Transverse colon (tissue), 4 donors: ENCODE data around the gene DCAF10. TPM values are rescaled to one million over a fixed set of nuclear protein-coding genes. Genes with fewer than 3 reads are reported as not detected.

Source experiments
- DNase-seq: peaks from one replicate; pipeline ENCODE4 v3.0.0-alpha.2; 2019
- H3K27ac ChIP-seq, 4 donors: fragments of 200-600 bp; sonication (generic); 2 replicates each; pipeline ENCODE4 v1.5.1; 2016 to 2018; ENCODE audit warnings: inconsistent platforms in 4 of 4
- H3K27me3 ChIP-seq: fragments of 200-600 bp; sonication (generic); 2 replicates; pipeline ENCODE4 v1.5.1; 2017; ENCODE audit warnings: inconsistent platforms
- H3K36me3 ChIP-seq, 4 donors: fragments of 200-600 bp; sonication (generic); 2 replicates each; pipeline ENCODE4 v1.5.1; 2017 to 2019; ENCODE audit warnings: inconsistent platforms in 4 of 4
- H3K4me1 ChIP-seq, 4 donors: fragments of 200-600 bp; sonication (generic); 2 replicates each; pipeline ENCODE4 v1.5.1; 2017 to 2020; ENCODE audit warnings: inconsistent platforms in 4 of 4
- H3K4me3 ChIP-seq, 4 donors: fragments of 200-600 bp; sonication (generic); 1 replicate in 1 of 4; 2 replicates in 3 of 4; pipeline versions ENCODE4 v1.5.1 to v1.6.1; 2017 to 2019; ENCODE audit warnings: inconsistent platforms in 4 of 4
- H3K9me3 ChIP-seq, 2 donors: fragments of 200-600 bp; sonication (generic); 2 replicates each; pipeline ENCODE4 v1.5.1; 2017 to 2019; ENCODE audit warnings: inconsistent platforms in 2 of 2
- EP300 ChIP-seq: sonication (generic); formaldehyde crosslinking; IDR thresholded peaks from one replicate; pipeline ENCODE4 v1.6.1; 2017; ENCODE audit warnings: antibody characterized with exemption, low read depth
- POLR2A ChIP-seq: fragments of 450-650 bp; IDR thresholded peaks from one replicate; pipeline ENCODE4 v1.6.1; 2016; ENCODE audit warnings: antibody characterized with exemption, mild to moderate bottlenecking, moderate library complexity
- POLR2AphosphoS5 ChIP-seq, 3 donors: sonication (generic); formaldehyde crosslinking; IDR thresholded peaks; one replicate each; pipeline ENCODE4 v1.6.1; 2016; ENCODE audit warnings: antibody characterized with exemption in 3 of 3
- WGBS, 2 donors: methylation state at CpG; one replicate each; pipeline ENCODE4 v1.1.5; 2018; ENCODE audit warnings: low coverage in 1 of 2; 5-methylcytosine and 5-hydroxymethylcytosine counted together
- in situ Hi-C, 4 donors: fragments of 200-750 bp; cut with MboI; loops; one replicate each; pipeline versions ENCODE4 v1.15.0 to v1.15.1; 2017; ENCODE audit warnings: low sequenced_read_pairs in 3 of 4, low pct_ligation_motif_present in 1 of 4, low pct_unique_long_range_greater_than_20kb in 1 of 4
- intact Hi-C: fragments of 100-400 bp; cut with DNase I; formaldehyde crosslinking; loops from one replicate; pipeline ENCODE4 v1.15.1; 2023; ENCODE audit warnings: low total_unique reads
- total RNA-seq, 4 donors: library from RNA; depleted of rRNA; stranded (reverse); fragments of >200 nt; gene quantifications; one replicate each; pipeline ENCODE4 v1.1.0, GENCODE V29; 2016
- TF ChIP-seq, protein P1 (sequence below), 5 experiments: fragments of 200-600 bp in 3 of 5; fragments of 450-650 bp in 2 of 5; sonication (generic) in 3 of 5; IDR thresholded peaks; 1 replicate in 2 of 5; 2 replicates in 3 of 5; pipeline ENCODE4 v1.5.1; 2016 to 2017; ENCODE audit warnings: antibody characterized with exemption in 5 of 5, inconsistent platforms in 3 of 5, mild to moderate bottlenecking in 2 of 5, moderate library complexity in 1 of 5

Gene DCAF10
- total RNA-seq, 4 donors from 2014 or later = 12.0 to 493 (median 34.2) TPM

GRCh38 chr9:37870081-37870798, 69.6 kb downstream of the DCAF10 start:
- Histone ChIP-seq H3K27ac (no peak overlapping the region), H3K4me3 (no peak overlapping the region), H3K36me3 (no peaks in the 10 kb centered on the region), H3K9me3 (no peaks in the 10 kb centered on the region), H3K27me3 (no peaks in the 10 kb centered on the region), H3K4me1 (peaks cover 0 to 8% (median 2%) of the 10 kb centered on the region in 4 donors)
- in situ Hi-C loops = no loop called here
- intact Hi-C loops = no loop called here
- TF ChIP-seq, protein P1, sequence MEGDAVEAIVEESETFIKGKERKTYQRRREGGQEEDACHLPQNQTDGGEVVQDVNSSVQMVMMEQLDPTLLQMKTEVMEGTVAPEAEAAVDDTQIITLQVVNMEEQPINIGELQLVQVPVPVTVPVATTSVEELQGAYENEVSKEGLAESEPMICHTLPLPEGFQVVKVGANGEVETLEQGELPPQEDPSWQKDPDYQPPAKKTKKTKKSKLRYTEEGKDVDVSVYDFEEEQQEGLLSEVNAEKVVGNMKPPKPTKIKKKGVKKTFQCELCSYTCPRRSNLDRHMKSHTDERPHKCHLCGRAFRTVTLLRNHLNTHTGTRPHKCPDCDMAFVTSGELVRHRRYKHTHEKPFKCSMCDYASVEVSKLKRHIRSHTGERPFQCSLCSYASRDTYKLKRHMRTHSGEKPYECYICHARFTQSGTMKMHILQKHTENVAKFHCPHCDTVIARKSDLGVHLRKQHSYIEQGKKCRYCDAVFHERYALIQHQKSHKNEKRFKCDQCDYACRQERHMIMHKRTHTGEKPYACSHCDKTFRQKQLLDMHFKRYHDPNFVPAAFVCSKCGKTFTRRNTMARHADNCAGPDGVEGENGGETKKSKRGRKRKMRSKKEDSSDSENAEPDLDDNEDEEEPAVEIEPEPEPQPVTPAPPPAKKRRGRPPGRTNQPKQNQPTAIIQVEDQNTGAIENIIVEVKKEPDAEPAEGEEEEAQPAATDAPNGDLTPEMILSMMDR (IDR thresholded peaks at IDR 0.05) = no peak
- TF ChIP-seq POLR2A = no peak
- no peak for TF ChIP-seq POLR2AphosphoS5 (IDR thresholded peaks at IDR 0.05)
- TF ChIP-seq EP300 = no peak
- DNase-seq = no peak
- 84 to 90% methylated on average over 5 of the region's 5 CpGs for WGBS, 2 donors

GRCh38 chr9:37870799-37871176, 70.2 kb downstream of the DCAF10 start:
- 34 to 43% methylated on average over 5 of the region's 5 CpGs for WGBS, 2 donors

DNA sequence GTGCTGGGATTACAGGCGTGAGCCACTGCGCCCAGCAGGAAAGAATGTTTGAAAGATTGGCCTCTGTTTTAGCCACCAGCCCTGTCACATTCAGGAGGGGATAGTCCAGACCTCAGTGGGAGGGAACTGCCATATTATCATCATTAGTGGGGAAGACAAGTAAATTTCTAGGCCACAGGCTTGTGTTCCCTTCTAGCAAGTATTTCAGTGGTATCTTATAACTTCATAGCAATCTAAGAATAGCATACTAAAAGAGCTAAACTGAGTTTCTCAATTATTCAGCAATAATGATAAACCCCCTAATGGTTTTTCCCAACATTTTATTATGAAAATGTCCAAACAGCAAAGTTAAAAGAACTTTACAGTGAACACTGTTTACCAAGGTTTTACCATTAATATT, 73.4 kb downstream of the DCAF10 start:
- TF ChIP-seq EP300 (no peak), POLR2AphosphoS5 (IDR thresholded peaks at IDR 0.05) (no peak), POLR2A (no peak)
- TF ChIP-seq, protein P1 (IDR thresholded peaks at IDR 0.05) = no peak
- peaks cover 0 to 8% (median 2%) of the 10 kb centered on the region in 4 donors for H3K4me1 ChIP-seq
- H3K27me3 ChIP-seq = no peaks in the 10 kb centered on the region
- 100% methylated on average over 2 of the region's 2 CpGs; no CpG with 5 or more reads in 1 of the 2 donors for WGBS, 2 donors
- DNase-seq = no peak
- intact Hi-C loops = no loop called here
- peaks cover 0 to 4% (median 0%) of the 10 kb centered on the region in 4 donors for H3K36me3 ChIP-seq
- H3K9me3 ChIP-seq = no peaks in the 10 kb centered on the region
- no peak overlapping the region for H3K27ac ChIP-seq
- no peak overlapping the region for H3K4me3 ChIP-seq
- in situ Hi-C loops = no loop called here

More at GRCh38 chr9:37870799-37871176, 70.2 kb downstream of the DCAF10 start:
- intact Hi-C loops = no loop called here
- H3K4me3 ChIP-seq = no peak overlapping the region
- in situ Hi-C loops = no loop called here
- no peaks in the 10 kb centered on the region for H3K36me3 ChIP-seq
- no peak for TF ChIP-seq EP300
- TF ChIP-seq POLR2A = no peak
- no peak for TF ChIP-seq POLR2AphosphoS5 (IDR thresholded peaks at IDR 0.05)
- TF ChIP-seq, protein P1 (IDR thresholded peaks at IDR 0.05) = no peak
- no peak overlapping the region for H3K27ac ChIP-seq
- H3K27me3 ChIP-seq = no peaks in the 10 kb centered on the region
- peaks cover 0 to 8% (median 2%) of the 10 kb centered on the region in 4 donors for H3K4me1 ChIP-seq
- H3K9me3 ChIP-seq = no peaks in the 10 kb centered on the region
- DNase-seq = peak; percentile 10

GRCh38 chr9:37876376-37876775, 75.8 kb downstream of the DCAF10 start:
- in situ Hi-C loops = loop anchor here in 1 of 4 donors (25.0 kb wide), 1 partner anchor 89 kb away; the partner anchor contains the start of gene EXOSC3
- Histone ChIP-seq H3K36me3 (peaks cover 0 to 8% (median 0%) of the 10 kb centered on the region in 4 donors), H3K9me3 (no peaks in the 10 kb centered on the region), H3K4me1 (no peaks in the 10 kb centered on the region), H3K27ac (no peak overlapping the region), H3K27me3 (no peaks in the 10 kb centered on the region), H3K4me3 (no peak overlapping the region)
- intact Hi-C loops = no loop called here
- 64 to 93% methylated on average over 1 of the region's 1 CpG for WGBS, 2 donors
- TF ChIP-seq, protein P1 (IDR thresholded peaks at IDR 0.05) = no peak
- TF ChIP-seq POLR2A (no peak), POLR2AphosphoS5 (IDR thresholded peaks at IDR 0.05) (no peak), EP300 (no peak)
- no peak for DNase-seq
